Cardiac muscle cell (in vitro differentiated cells and primary cell): Measurements from ENCODE around the gene HGS. TPM values are rescaled to one million over a fixed set of nuclear protein-coding genes. Genes with fewer than 3 reads are reported as not detected.
A peak's percentile ranks its signal among the peaks of the same experiment; 100 is the strongest.

Source experiments
- DNase-seq, 2 donors: peaks; one replicate each; pipeline versions ENCODE4 v3.0.0 to v3.0.0-alpha.2; 2010 to 2017; ENCODE audit warnings: low read depth in 1 of 2, low spot score in 1 of 2
- H3K27ac ChIP-seq: fragments of 200-600 bp; sonication (generic); 2 replicates; pipeline ENCODE4 v1.5.1; 2016
- H3K27me3 ChIP-seq: fragments of 200-600 bp; sonication (generic); 2 replicates; pipeline ENCODE4 v1.6.0; 2016; ENCODE audit warnings: control low read depth
- H3K36me3 ChIP-seq: fragments of 200-600 bp; sonication (generic); 2 replicates; pipeline ENCODE4 v1.5.1; 2016; ENCODE audit warnings: control low read depth
- H3K4me1 ChIP-seq: fragments of 200-600 bp; sonication (generic); 2 replicates; pipeline ENCODE4 v1.8.1; 2017; ENCODE audit warnings: low read depth, mild to moderate bottlenecking, mixed run types
- H3K4me3 ChIP-seq: fragments of 200-600 bp; sonication (generic); 2 replicates; pipeline ENCODE4 v1.5.1; 2016; ENCODE audit warnings: mild to moderate bottlenecking
- H3K9me3 ChIP-seq: fragments of 200-600 bp; sonication (generic); 2 replicates; pipeline ENCODE4 v1.5.1; 2017; ENCODE audit warnings: low read depth, mild to moderate bottlenecking, control low read depth
- polyA plus RNA-seq: library from polyadenylated mRNA; unstranded; fragments of >200 nt; fragmentation: Nextera tagmentation; extraction: Ambion mirVana; gene quantifications from 2 replicates; pipeline ENCODE4 v1.2.1, GENCODE V29; 2016
- total RNA-seq: library from RNA; depleted of rRNA; stranded (reverse); fragments of >200 nt; gene quantifications from 2 replicates; pipeline ENCODE4 v1.2.3, GENCODE V29; 2016
- TF ChIP-seq, protein P1 (sequence below): IDR thresholded peaks from 2 replicates; pipeline ENCODE4 v1.5.1; 2012; ENCODE audit warnings: low read depth, mild to moderate bottlenecking, low read length

Gene HGS
- total and polyA plus RNA-seq, 2 experiments from 2014 or later, result 107 to 109 TPM

DNA sequence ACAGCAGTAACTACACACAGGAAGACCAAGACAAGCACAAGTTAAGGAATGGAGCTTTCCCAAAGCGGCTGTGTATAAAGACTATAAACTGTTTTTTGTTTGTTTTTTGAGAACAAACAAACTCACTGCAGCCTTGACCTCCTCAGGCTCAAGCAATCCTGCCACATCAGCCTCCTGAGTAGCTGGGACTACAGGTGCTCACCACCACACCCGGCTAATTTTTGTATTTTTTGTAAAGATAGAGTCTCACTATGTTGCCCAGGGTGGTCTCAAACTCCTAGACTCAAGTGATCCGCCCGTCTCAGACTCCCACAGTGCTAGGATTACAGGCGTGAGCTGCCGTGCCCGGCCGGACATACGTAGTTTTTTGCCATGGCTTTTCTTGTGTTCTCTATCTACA is 23.4 kb upstream of the HGS start:
- DNase-seq, result no peak
- H3K4me3 ChIP-seq, result no peak overlapping the region
- H3K36me3 ChIP-seq, result no peaks in the 10 kb centered on the region
- no peaks in the 10 kb centered on the region for H3K27me3 ChIP-seq
- TF ChIP-seq, protein P1, sequence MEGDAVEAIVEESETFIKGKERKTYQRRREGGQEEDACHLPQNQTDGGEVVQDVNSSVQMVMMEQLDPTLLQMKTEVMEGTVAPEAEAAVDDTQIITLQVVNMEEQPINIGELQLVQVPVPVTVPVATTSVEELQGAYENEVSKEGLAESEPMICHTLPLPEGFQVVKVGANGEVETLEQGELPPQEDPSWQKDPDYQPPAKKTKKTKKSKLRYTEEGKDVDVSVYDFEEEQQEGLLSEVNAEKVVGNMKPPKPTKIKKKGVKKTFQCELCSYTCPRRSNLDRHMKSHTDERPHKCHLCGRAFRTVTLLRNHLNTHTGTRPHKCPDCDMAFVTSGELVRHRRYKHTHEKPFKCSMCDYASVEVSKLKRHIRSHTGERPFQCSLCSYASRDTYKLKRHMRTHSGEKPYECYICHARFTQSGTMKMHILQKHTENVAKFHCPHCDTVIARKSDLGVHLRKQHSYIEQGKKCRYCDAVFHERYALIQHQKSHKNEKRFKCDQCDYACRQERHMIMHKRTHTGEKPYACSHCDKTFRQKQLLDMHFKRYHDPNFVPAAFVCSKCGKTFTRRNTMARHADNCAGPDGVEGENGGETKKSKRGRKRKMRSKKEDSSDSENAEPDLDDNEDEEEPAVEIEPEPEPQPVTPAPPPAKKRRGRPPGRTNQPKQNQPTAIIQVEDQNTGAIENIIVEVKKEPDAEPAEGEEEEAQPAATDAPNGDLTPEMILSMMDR, result no peak
- H3K4me1 ChIP-seq, result peaks cover 13% of the 10 kb centered on the region
- H3K27ac ChIP-seq, result no peak overlapping the region
- H3K9me3 ChIP-seq, result no peaks in the 10 kb centered on the region

DNA sequence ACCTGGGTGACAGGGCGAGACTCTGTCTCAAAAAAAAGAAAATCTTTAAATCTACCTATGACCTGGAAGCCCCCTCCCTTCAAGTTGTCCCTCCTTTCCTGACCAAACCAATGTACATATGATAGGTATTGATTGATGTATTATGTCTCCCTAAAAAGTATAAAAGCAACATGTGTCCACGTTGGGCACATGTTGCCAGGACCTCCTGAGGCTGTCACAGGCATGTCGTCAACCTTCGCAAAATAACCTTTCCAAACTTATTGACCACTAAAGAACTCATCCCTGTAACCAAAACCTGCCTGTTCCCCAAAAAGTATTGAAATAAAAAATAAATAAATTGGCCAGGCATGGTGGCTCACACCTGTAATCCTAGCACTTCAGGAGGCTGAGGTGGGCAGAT is 21.8 kb upstream of the HGS start:
- no peak for DNase-seq
- Histone ChIP-seq H3K4me1 (peaks cover 13% of the 10 kb centered on the region), H3K36me3 (no peaks in the 10 kb centered on the region), H3K9me3 (no peaks in the 10 kb centered on the region), H3K27me3 (no peaks in the 10 kb centered on the region), H3K4me3 (no peak overlapping the region), H3K27ac (no peak overlapping the region)
- TF ChIP-seq, protein P1, result no peak

DNA sequence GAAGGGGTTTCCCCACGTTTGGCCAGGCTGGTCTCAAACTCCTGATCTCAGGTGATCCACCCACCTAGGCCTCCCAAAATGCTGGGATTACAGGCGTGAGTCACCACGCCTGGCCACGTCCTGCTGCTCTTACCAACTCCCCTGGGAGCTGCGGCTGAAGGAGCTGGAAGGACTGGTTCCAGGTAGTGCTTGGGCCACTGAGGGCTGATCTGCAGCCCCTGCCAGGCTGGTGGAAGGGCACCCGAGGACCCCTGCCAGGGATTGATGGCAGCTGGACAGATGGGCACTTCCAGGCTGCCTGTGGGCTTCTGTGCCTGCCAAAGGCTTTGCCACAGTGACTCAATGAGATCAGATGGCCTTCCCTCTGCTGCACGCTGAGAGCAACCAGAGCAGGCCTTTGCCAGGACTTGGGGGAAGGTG is 19.8 kb upstream of the HGS start:
- no peaks in the 10 kb centered on the region for H3K27me3 ChIP-seq

DNA sequence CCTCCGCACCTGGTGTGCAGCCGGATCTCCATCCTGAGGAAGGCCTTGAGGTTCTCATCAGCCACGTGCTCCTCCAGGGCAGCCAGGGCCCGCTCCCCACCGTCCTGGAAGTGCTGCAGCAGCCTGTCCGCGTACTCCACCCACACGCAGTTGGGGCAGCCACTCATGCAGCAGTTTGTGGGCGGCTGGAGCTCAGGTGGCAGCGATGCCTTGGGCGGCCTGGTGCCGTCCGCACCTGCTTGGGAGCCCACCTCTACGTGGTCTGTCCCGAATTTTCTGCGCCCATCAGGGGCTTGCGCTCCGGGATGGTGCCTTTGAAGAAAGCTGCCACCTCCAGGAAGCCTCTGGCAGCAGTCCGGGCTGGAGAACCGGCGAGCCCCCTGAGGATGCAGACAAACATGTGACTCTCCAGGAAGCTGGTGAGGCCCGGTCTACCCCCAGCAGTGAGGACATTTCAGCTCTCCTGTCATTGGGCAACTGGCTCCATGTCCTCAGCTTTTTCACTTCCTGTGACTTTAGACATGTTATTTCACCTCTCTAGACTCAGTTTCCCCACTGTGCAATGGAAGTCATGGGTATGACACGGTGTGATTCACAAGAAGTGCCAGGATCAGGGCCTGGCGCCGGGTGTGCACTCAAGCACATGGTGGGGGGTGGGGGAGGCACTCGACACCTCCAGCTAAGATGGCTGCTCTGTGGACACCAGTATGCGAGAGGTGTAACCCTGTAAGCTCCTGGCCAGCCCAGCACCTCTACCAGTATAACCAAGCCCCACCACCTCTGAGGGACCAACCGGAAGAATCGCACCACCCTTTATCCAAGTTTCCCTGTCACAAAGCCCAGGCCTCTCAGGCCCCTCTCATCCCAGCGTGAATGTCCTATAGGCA is 18.4 kb upstream of the HGS start:
- TF ChIP-seq, protein P1, result no peak
- Histone ChIP-seq H3K9me3 (no peaks in the 10 kb centered on the region), H3K4me3 (peak overlapping the region; percentile 67), H3K4me1 (peaks cover 8% of the 10 kb centered on the region), H3K36me3 (peaks cover 7% of the 10 kb centered on the region), H3K27ac (peak overlapping the region; percentile 71), H3K27me3 (no peaks in the 10 kb centered on the region)
- peak in 1 of 2 donors; percentile 30 for DNase-seq

More for the DNA sequence above, 19.8 kb upstream of the HGS start:
- TF ChIP-seq, protein P1, result no peak
- H3K4me1 ChIP-seq, result peaks cover 8% of the 10 kb centered on the region
- H3K4me3 ChIP-seq, result no peak overlapping the region
- H3K36me3 ChIP-seq, result peaks cover under 1% of the 10 kb centered on the region
- H3K9me3 ChIP-seq, result no peaks in the 10 kb centered on the region
- H3K27ac ChIP-seq, result no peak overlapping the region
- no peak for DNase-seq

DNA sequence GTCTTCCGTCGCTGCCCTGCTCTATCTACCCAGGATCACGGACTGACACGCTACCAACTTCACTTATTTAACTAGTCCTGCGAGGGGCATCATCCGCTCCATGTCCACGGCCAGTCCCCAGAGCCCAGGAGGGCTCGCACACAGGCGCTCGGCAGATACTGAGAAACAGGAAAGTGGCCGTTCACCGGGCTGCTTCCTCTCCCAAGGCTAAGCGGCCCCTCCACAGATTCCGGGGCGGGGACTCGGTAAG is 17.8 kb upstream of the HGS start:
- H3K27me3 ChIP-seq, result no peaks in the 10 kb centered on the region
- peaks cover 8% of the 10 kb centered on the region for H3K4me1 ChIP-seq
- no peaks in the 10 kb centered on the region for H3K9me3 ChIP-seq
- DNase-seq, result peak in 1 of 2 donors; percentile 81
- TF ChIP-seq, protein P1, result no peak
- peaks cover 7% of the 10 kb centered on the region for H3K36me3 ChIP-seq
- peak overlapping the region; percentile 71 for H3K27ac ChIP-seq
- peak overlapping the region; percentile 67 for H3K4me3 ChIP-seq
